A673 (cell line): ENCODE data around the gene LRRC10. TPM values are rescaled to one million over a fixed set of nuclear protein-coding genes. Genes with fewer than 3 reads are reported as not detected.
A peak's percentile ranks its signal among the peaks of the same experiment; 100 is the strongest.

Experiments
- BruUV-seq: library from RNA; stranded (reverse); fragments of 400-500 nt; replicated peaks from 2 replicates; lab custom pipeline; 2021; lab: Mats Ljungman, UMichigan
- CTCF ChIA-PET: fragments of 300-600 bp; sonication (Branson Sonifier 250); formaldehyde crosslinking; loops from one replicate; lab custom pipeline; 2022; ENCODE audit warnings: antibody characterized with exemption; lab: Charles Lee
- POLR2A ChIA-PET: fragments of 300-600 bp; sonication (Branson Sonifier 250); formaldehyde crosslinking; loops from one replicate; lab custom pipeline; 2022; ENCODE audit warnings: antibody characterized with exemption; ENCODE audit not compliant: low non-redundant PET; lab: Charles Lee
- DNase-seq: peaks from one replicate; pipeline ENCODE4 v3.0.0-alpha.2; 2015; ENCODE audit warnings: low spot score
- H3K27ac ChIP-seq: fragments of 200-600 bp; sonication (generic); 2 replicates; pipeline ENCODE4 v1.5.1; 2016; ENCODE audit warnings: mixed run types, low read depth, mild to moderate bottlenecking, mixed read lengths, antibody characterized with exemption, low read length; ENCODE audit not compliant: poor library complexity, severe bottlenecking
- H3K27me3 ChIP-seq: fragments of 200-600 bp; sonication (generic); replicated peaks from 2 replicates; pipeline ENCODE4 v1.6.1; 2017; ENCODE audit warnings: mixed run types, low read depth, mild to moderate bottlenecking, mixed read lengths, antibody characterized with exemption, low read length; ENCODE audit not compliant: insufficient read depth, poor library complexity
- H3K36me3 ChIP-seq: fragments of 200-600 bp; sonication (generic); 2 replicates; pipeline ENCODE4 v1.6.1; 2016; ENCODE audit warnings: mixed run types, mild to moderate bottlenecking, mixed read lengths, antibody characterized with exemption, low read length; ENCODE audit not compliant: insufficient read depth, poor library complexity, severe bottlenecking
- H3K4me1 ChIP-seq: fragments of 200-600 bp; sonication (generic); 2 replicates; pipeline ENCODE4 v1.6.1; 2017; ENCODE audit warnings: mixed run types, mild to moderate bottlenecking, mixed read lengths, antibody characterized with exemption, low read length; ENCODE audit not compliant: insufficient read depth, poor library complexity, severe bottlenecking
- H3K4me3 ChIP-seq: fragments of 200-600 bp; sonication (generic); 2 replicates; pipeline ENCODE4 v1.5.1; 2016; ENCODE audit warnings: low read depth, mixed run types, mild to moderate bottlenecking, mixed read lengths, low read length; ENCODE audit not compliant: poor library complexity, severe bottlenecking
- H3K9me3 ChIP-seq: fragments of 200-600 bp; sonication (generic); 2 replicates; pipeline ENCODE4 v1.6.1; 2016; ENCODE audit warnings: mixed run types, low read depth, mild to moderate bottlenecking, mixed read lengths, antibody characterized with exemption, low read length; ENCODE audit not compliant: poor library complexity, severe bottlenecking
- EZH2 ChIP-seq: fragments of 200-600 bp; sonication (generic); IDR thresholded peaks from 2 replicates; pipeline ENCODE4 v1.6.1; 2017; ENCODE audit warnings: borderline replicate concordance, low read depth, mild to moderate bottlenecking, mixed read lengths, antibody characterized with exemption, low read length; ENCODE audit not compliant: poor library complexity, severe bottlenecking
- intact Hi-C: fragments of 100-400 bp; cut with micrococcal nuclease; formaldehyde crosslinking; loops from one replicate; pipeline ENCODE4 v1.10.0; 2022; ENCODE audit not compliant: unreplicated experiment
- microRNA-seq: library from miRNA; unstranded; fragments of <30 nt; microRNA quantifications from one replicate; pipeline ENCODE4 v1.2.0, GENCODE V29; 2021
- total RNA-seq: library from RNA; stranded (reverse); gene quantifications from 2 replicates; pipeline ENCODE4 v1.2.3, GENCODE V29; 2021
- TF ChIP-seq, protein P1 (sequence below): fragments of 300-800, 200-600 bp; sonication (generic); conservative IDR thresholded peaks from 2 replicates; pipeline ENCODE4 v1.5.1; 2017; ENCODE audit warnings: low read depth, mild to moderate bottlenecking, antibody characterized with exemption, low read length, moderate library complexity, mixed read lengths

Gene LRRC10
- total RNA-seq, 1 experiment from 2014 or later: not detected

DNA sequence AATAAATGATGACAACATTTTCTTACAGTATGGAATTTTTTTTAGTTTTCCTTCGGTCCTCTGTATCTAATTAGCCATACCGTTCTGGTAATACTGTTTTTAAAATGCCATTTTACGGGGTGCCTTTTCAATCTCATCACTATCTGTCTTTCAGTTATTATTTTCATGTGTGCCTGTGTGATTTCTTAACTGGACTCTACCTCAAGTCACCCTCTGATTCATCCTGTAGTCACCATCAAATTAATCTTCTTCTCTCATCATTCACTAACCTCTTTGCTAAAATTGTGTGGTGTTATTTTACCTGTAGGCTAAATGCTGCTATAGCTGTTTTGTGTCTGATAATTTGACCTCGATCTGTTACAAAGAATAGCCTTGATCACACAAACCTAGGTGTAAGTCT, 41.5 kb downstream of the LRRC10 start:
- no peak overlapping the region for H3K27ac ChIP-seq
- BruUV-seq: no TSS peak
- H3K36me3 ChIP-seq: peaks cover 14% of the 10 kb centered on the region
- TF ChIP-seq, protein P1, sequence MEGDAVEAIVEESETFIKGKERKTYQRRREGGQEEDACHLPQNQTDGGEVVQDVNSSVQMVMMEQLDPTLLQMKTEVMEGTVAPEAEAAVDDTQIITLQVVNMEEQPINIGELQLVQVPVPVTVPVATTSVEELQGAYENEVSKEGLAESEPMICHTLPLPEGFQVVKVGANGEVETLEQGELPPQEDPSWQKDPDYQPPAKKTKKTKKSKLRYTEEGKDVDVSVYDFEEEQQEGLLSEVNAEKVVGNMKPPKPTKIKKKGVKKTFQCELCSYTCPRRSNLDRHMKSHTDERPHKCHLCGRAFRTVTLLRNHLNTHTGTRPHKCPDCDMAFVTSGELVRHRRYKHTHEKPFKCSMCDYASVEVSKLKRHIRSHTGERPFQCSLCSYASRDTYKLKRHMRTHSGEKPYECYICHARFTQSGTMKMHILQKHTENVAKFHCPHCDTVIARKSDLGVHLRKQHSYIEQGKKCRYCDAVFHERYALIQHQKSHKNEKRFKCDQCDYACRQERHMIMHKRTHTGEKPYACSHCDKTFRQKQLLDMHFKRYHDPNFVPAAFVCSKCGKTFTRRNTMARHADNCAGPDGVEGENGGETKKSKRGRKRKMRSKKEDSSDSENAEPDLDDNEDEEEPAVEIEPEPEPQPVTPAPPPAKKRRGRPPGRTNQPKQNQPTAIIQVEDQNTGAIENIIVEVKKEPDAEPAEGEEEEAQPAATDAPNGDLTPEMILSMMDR: no peak
- no peak for TF ChIP-seq EZH2
- H3K4me1 ChIP-seq: no peaks in the 10 kb centered on the region
- intact Hi-C loops: no loop called here
- POLR2A ChIA-PET: interaction anchor here (0.7 kb wide), 1 partner anchor 137 kb away, joined by 4 read pairs; no protein-coding TSS in a partner anchor
- no peaks in the 10 kb centered on the region for H3K9me3 ChIP-seq
- CTCF ChIA-PET: interaction anchor here (2.8 kb wide), 1 partner anchor 211 kb away, joined by 16 read pairs; no protein-coding TSS in a partner anchor
- H3K27me3 ChIP-seq: no peaks in the 10 kb centered on the region
- H3K4me3 ChIP-seq: no peak overlapping the region
- no peak for DNase-seq

DNA sequence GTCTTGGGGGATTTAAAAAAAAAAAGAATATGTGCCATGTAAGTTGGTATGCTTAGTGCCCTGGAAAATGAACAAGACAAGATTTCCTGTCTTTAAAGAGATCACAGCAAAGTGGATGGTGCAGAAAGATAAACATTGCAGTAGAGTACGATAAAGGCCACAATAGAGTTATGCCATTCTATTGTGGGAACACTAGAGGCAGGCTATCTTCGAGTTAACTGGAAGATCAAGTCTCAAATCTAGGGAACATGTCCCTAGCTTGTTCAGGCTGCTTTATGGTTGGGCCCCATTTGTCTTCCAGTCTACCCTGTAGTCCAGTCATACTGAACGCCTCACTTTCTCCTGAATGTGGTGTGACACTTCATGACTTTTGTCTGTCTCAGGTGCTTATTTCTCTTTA, 44.1 kb downstream of the LRRC10 start:
- DNase-seq: no peak
- POLR2A ChIA-PET: no interaction called here
- Histone ChIP-seq H3K27me3 (no peaks in the 10 kb centered on the region), H3K4me1 (no peaks in the 10 kb centered on the region), H3K27ac (no peak overlapping the region), H3K36me3 (no peaks in the 10 kb centered on the region), H3K4me3 (no peak overlapping the region), H3K9me3 (no peaks in the 10 kb centered on the region)
- BruUV-seq: no TSS peak
- CTCF ChIA-PET: no interaction called here
- TF ChIP-seq EZH2: no peak
- TF ChIP-seq, protein P1: peak; percentile 30; the same call in 1 of the 2 replicates
- intact Hi-C loops: no loop called here

DNA sequence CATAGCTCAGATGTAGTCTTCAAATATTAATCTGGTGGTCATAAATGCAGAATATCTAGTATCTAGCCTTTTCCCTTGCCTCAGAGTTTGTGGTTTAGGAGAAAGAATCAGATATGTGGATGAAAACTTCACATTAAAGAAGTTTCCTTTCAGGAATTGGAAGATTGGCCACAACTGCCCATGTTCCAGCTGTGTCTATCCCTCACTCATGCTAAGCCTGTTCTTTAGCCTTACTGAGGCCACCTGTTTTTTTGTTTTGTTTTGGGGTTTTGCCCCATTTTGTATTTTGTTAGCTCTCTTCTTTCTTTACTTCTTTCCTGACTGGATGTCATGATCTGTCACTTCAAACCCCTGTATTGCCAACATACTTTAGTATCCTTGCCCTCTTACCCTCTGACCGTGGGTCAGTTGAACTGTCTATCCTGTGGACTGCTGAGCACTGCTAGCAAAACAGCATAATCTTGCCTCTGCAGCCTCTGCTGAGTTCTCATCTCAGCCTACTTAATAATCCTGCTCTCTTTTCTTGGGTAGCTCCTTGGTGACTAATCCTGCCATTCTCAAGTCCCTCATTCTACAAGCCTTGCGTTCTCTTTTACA, 47.4 kb downstream of the LRRC10 start:
- H3K27ac ChIP-seq: no peak overlapping the region
- no peaks in the 10 kb centered on the region for H3K36me3 ChIP-seq
- POLR2A ChIA-PET: interaction anchor here (0.6 kb wide), 1 partner anchor 29 kb away, joined by 3 read pairs; no protein-coding TSS in a partner anchor
- CTCF ChIA-PET: no interaction called here
- TF ChIP-seq, protein P1: no peak
- no peak for TF ChIP-seq EZH2
- intact Hi-C loops: no loop called here
- DNase-seq: no peak
- H3K9me3 ChIP-seq: no peaks in the 10 kb centered on the region
- no TSS peak for BruUV-seq
- H3K4me1 ChIP-seq: no peaks in the 10 kb centered on the region
- no peaks in the 10 kb centered on the region for H3K27me3 ChIP-seq
- H3K4me3 ChIP-seq: no peak overlapping the region

Small RNA genes lying within 50 kb of the gene (microRNA-seq; reads per million reads assigned to microRNA genes)
- gene MIR3913-1: not detected
- not detected for gene MIR3913-2

Other genes starting within 250 kb of the LRRC10 start
- 34.2 and 34.5 TPM in 2 replicates for gene FRS2, start 140.5 kb downstream of the LRRC10 start, total RNA-seq
- gene CCT2, start 25.4 kb downstream of the LRRC10 start, total RNA-seq: 519 and 566 TPM in 2 replicates
- gene BEST3, start 88.4 kb upstream of the LRRC10 start, total RNA-seq: 0.50 and 0.69 TPM in 2 replicates
- 39.4 and 41.8 TPM in 2 replicates for gene RAB3IP, start 128.0 kb upstream of the LRRC10 start, total RNA-seq
- not detected in 2 replicates for gene MYRFL, start 214.3 kb upstream of the LRRC10 start, total RNA-seq